ENCODE measurements around the gene SIK2. TPM values are rescaled to one million over a fixed set of nuclear protein-coding genes. Genes with fewer than 3 reads are reported as not detected.
A peak's percentile ranks its signal among the peaks of the same experiment; 100 is the strongest.

SIK2 gene
- total RNA-seq, 1 donor from 2014 or later: 43.0 TPM

DNA sequence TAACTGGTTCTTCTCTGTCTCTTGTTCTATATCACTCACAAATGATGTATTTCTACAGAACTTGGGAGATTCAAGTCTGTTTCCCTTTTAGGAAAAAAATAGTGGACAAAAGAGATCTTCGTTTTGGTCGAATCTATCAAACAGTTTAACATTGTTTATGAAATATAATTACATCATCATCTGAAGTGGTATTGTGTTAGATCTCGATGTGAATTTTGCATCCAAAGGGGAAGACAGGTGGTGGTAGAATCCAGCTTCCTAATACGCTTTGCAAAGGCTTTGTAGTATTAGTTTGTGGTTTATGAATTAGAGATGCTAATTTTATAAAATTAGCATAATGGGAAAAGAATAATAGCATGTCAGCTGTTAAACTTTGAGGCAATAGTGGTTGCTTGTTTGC lies 3.4 kb downstream of the SIK2 start:
- Mint-ChIP-seq H3K4me3 (ENCODE audit: low read depth) (no peak overlapping the region), H3K27me3 (peaks cover 2% of the 10 kb centered on the region), H3K36me3 (ENCODE audit: insufficient read depth) (no peaks in the 10 kb centered on the region), H3K9me3 (ENCODE audit: low read depth) (no peaks in the 10 kb centered on the region), H3K4me1 (ENCODE audit: low read depth) (peaks cover 24% of the 10 kb centered on the region), H3K27ac (no peak overlapping the region)
- TF ChIP-seq, protein P1, sequence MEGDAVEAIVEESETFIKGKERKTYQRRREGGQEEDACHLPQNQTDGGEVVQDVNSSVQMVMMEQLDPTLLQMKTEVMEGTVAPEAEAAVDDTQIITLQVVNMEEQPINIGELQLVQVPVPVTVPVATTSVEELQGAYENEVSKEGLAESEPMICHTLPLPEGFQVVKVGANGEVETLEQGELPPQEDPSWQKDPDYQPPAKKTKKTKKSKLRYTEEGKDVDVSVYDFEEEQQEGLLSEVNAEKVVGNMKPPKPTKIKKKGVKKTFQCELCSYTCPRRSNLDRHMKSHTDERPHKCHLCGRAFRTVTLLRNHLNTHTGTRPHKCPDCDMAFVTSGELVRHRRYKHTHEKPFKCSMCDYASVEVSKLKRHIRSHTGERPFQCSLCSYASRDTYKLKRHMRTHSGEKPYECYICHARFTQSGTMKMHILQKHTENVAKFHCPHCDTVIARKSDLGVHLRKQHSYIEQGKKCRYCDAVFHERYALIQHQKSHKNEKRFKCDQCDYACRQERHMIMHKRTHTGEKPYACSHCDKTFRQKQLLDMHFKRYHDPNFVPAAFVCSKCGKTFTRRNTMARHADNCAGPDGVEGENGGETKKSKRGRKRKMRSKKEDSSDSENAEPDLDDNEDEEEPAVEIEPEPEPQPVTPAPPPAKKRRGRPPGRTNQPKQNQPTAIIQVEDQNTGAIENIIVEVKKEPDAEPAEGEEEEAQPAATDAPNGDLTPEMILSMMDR (IDR thresholded peaks at IDR 0.05; ENCODE audit: unreplicated experiment): no peak
- no peak for DNase-seq (ENCODE audit: low spot score, unreplicated experiment)

DNA sequence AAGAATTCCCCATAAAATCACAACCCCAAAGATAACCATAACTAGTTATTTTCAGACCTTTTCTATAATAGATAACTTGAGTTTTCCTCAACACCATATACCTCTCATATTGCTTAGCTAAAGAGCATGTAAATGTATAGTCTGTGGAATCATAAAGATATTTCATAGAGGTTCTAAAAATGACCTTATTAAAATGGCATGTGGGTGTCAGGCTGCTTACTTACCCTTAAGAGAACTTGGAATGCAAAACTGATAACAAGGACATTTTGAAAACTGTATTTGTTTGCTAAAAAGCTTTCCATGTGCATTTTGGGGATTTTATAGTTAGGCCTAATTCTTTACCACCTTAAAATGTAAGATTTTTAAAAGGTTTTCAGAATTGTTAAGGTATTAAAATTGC lies 4.7 kb downstream of the SIK2 start:
- no peak overlapping the region for H3K27ac Mint-ChIP-seq
- TF ChIP-seq, protein P1 (IDR thresholded peaks at IDR 0.05; ENCODE audit: unreplicated experiment): no peak
- H3K36me3 Mint-ChIP-seq (ENCODE audit: insufficient read depth): no peaks in the 10 kb centered on the region
- no peak overlapping the region for H3K4me3 Mint-ChIP-seq (ENCODE audit: low read depth)
- H3K9me3 Mint-ChIP-seq (ENCODE audit: low read depth): no peaks in the 10 kb centered on the region
- no peaks in the 10 kb centered on the region for H3K27me3 Mint-ChIP-seq
- peaks cover 25% of the 10 kb centered on the region for H3K4me1 Mint-ChIP-seq (ENCODE audit: low read depth)
- no peak for DNase-seq (ENCODE audit: low spot score, unreplicated experiment)

DNA sequence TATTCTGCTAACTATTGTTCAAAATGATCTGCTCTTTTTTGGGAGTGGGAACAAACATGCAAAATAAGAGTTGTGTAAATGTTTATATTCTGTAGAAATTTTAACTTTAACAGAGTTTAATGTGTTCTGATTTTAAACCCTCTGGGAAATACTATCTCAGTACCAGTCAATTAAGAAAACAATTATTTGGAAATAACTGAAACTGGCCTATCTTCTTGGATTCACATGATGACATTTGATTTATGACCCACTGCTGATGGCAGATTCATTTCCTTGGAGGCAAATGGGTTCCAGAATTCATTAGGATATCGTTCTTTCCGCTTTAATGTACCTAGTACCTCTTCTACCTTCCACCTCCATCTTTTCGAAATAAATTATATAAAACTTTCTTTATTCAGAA lies 5.5 kb downstream of the SIK2 start:
- TF ChIP-seq, protein P1 (IDR thresholded peaks at IDR 0.05; ENCODE audit: unreplicated experiment): no peak
- Mint-ChIP-seq H3K9me3 (ENCODE audit: low read depth) (no peaks in the 10 kb centered on the region), H3K4me1 (ENCODE audit: low read depth) (peaks cover 27% of the 10 kb centered on the region), H3K27me3 (no peaks in the 10 kb centered on the region), H3K4me3 (ENCODE audit: low read depth) (no peak overlapping the region), H3K27ac (no peak overlapping the region), H3K36me3 (ENCODE audit: insufficient read depth) (no peaks in the 10 kb centered on the region)
- no peak for DNase-seq (ENCODE audit: low spot score, unreplicated experiment)

DNA sequence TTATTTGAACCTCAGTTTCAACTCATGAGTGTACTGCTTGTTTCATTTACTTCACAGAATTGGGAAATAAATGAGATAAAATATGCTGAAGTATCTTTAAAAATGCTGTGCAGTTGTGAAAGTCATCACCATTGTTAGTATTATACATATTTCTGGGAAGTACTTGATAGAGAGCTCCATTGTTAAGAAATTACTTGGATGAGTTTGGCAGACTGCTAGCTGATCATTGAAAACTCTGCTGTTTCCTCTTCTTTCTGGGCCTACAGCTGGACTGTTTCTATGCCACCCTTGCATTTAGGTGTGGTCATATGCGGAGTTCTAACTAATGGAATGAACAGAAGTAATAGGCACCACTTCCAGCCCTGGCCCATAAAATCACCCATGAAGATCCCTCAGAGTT lies 10.0 kb downstream of the SIK2 start:
- Mint-ChIP-seq H3K4me3 (ENCODE audit: low read depth) (no peak overlapping the region), H3K36me3 (ENCODE audit: insufficient read depth) (peaks cover under 1% of the 10 kb centered on the region), H3K27ac (peak overlapping the region; percentile 42), H3K9me3 (ENCODE audit: low read depth) (no peaks in the 10 kb centered on the region), H3K27me3 (no peaks in the 10 kb centered on the region), H3K4me1 (ENCODE audit: low read depth) (peaks cover 21% of the 10 kb centered on the region)
- TF ChIP-seq, protein P1 (IDR thresholded peaks at IDR 0.05; ENCODE audit: unreplicated experiment): no peak
- no peak for DNase-seq (ENCODE audit: low spot score, unreplicated experiment)

DNA sequence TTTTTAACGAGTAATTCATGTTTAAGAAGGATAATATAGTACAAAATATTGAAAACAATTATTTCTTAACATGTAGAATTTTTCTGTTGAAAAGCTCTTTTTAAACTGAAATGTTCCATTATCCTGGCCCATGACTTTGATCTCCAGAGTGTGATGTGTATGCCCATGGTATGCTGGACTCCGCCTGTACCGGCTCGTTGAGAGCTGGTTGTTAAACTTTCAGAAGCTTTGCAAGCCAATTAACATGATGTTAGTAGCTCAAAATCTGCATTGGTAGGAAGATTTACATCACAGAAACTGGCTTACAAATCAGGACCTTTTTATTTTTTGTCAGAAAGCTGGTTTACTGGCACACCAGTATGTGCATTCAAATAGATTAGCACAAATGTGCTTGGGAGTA lies 15.0 kb downstream of the SIK2 start:
- H3K27ac Mint-ChIP-seq: no peak overlapping the region
- no peaks in the 10 kb centered on the region for H3K27me3 Mint-ChIP-seq
- H3K4me1 Mint-ChIP-seq (ENCODE audit: low read depth): peaks cover 16% of the 10 kb centered on the region
- no peak overlapping the region for H3K4me3 Mint-ChIP-seq (ENCODE audit: low read depth)
- no peaks in the 10 kb centered on the region for H3K9me3 Mint-ChIP-seq (ENCODE audit: low read depth)
- peaks cover 26% of the 10 kb centered on the region for H3K36me3 Mint-ChIP-seq (ENCODE audit: insufficient read depth)
- DNase-seq (ENCODE audit: low spot score, unreplicated experiment): no peak
- TF ChIP-seq, protein P1 (IDR thresholded peaks at IDR 0.05; ENCODE audit: unreplicated experiment): no peak

Measured in progenitor cell of endocrine pancreas (in vitro differentiated cells).